DMS153 treated with DMSO at 0.1 percent for 48 hours (cell line): ENCODE measurements around the gene CFAP58.
A peak's percentile ranks its signal among the peaks of the same experiment; 100 is the strongest.

Experiments used
- DNase-seq: peaks from one replicate; lab custom pipeline; 2025; ENCODE audit not compliant: unreplicated experiment; lab: John Stamatoyannopoulos, UW

The CFAP58 gene

GRCh38 chr10:104322416-104322782 is 31.2 kb upstream of the CFAP58 start:
- peak; percentile 21 for DNase-seq

- DNase-seq, result no peak
Measured at GRCh38 chr10:104323085-104323484, 30.5 kb upstream of the CFAP58 start.

- DNase-seq, result no peak
Measured at GRCh38 chr10:104323760-104324201, 29.9 kb upstream of the CFAP58 start.

- DNase-seq, result no peak
Measured at GRCh38 chr10:104324221-104324686, 29.4 kb upstream of the CFAP58 start.

GRCh38 chr10:104324931-104325330 is 28.7 kb upstream of the CFAP58 start:
- DNase-seq, result no peak

GRCh38 chr10:104325436-104326435 is 27.9 kb upstream of the CFAP58 start:
- no peak for DNase-seq

GRCh38 chr10:104326991-104327610 is 26.5 kb upstream of the CFAP58 start:
- DNase-seq, result no peak

GRCh38 chr10:104327745-104328645 is 25.6 kb upstream of the CFAP58 start:
- no peak for DNase-seq

GRCh38 chr10:104328646-104328895 is 25.1 kb upstream of the CFAP58 start:
- DNase-seq, result no peak

GRCh38 chr10:104328896-104329710 is 24.5 kb upstream of the CFAP58 start:
- DNase-seq, result no peak

- DNase-seq, result no peak
Measured at GRCh38 chr10:104329735-104330134, 23.9 kb upstream of the CFAP58 start.

- DNase-seq, result no peak
Measured at GRCh38 chr10:104330168-104331110, 23.2 kb upstream of the CFAP58 start.

GRCh38 chr10:104331208-104331838 is 22.3 kb upstream of the CFAP58 start:
- peak; percentile 83 for DNase-seq

- no peak for DNase-seq
Measured at GRCh38 chr10:104332243-104333031, 21.2 kb upstream of the CFAP58 start.

- no peak for DNase-seq
Measured at GRCh38 chr10:104333032-104333727, 20.5 kb upstream of the CFAP58 start.

GRCh38 chr10:104333728-104334373 is 19.8 kb upstream of the CFAP58 start:
- DNase-seq, result no peak

- DNase-seq, result no peak
Measured at GRCh38 chr10:104334561-104334960, 19.1 kb upstream of the CFAP58 start.
